HG02970 (cell line): ENCODE measurements around the gene TBCD.

Source experiments
- ATAC-seq: cut with Tn5 transposase; IDR thresholded peaks from one replicate; pipeline ENCODE4 v1.9.1; 2021; ENCODE audit warnings: mild to moderate bottlenecking, moderate library complexity, moderate number of reproducible peaks; ENCODE audit not compliant: unreplicated experiment, low FRiP score

TBCD gene

GRCh38 chr17:82929011-82929622, 177.3 kb downstream of the TBCD start:
- ATAC-seq = no peak

- ATAC-seq = no peak
Measured at GRCh38 chr17:82929676-82930042, 177.8 kb downstream of the TBCD start.

GRCh38 chr17:82930043-82930923, 178.4 kb downstream of the TBCD start:
- ATAC-seq = no peak

- no peak for ATAC-seq
Measured at GRCh38 chr17:82930924-82931698, 179.2 kb downstream of the TBCD start.

GRCh38 chr17:82931699-82932517, 180.0 kb downstream of the TBCD start:
- ATAC-seq = no peak

- no peak for ATAC-seq
Measured at GRCh38 chr17:82932518-82933310, 180.8 kb downstream of the TBCD start.

- ATAC-seq = no peak
Measured at GRCh38 chr17:82933911-82934310, 182.0 kb downstream of the TBCD start.

GRCh38 chr17:82935966-82936767, 184.3 kb downstream of the TBCD start:
- ATAC-seq = no peak

GRCh38 chr17:82936768-82937171, 184.9 kb downstream of the TBCD start:
- no peak for ATAC-seq

- no peak for ATAC-seq
Measured at GRCh38 chr17:82937411-82938371, 185.8 kb downstream of the TBCD start.

GRCh38 chr17:82938486-82938872, 186.6 kb downstream of the TBCD start:
- no peak for ATAC-seq

- ATAC-seq = no peak
Measured at GRCh38 chr17:82938873-82939620, 187.2 kb downstream of the TBCD start.

GRCh38 chr17:82939621-82940135, 187.8 kb downstream of the TBCD start:
- no peak for ATAC-seq

- ATAC-seq = no peak
Measured at GRCh38 chr17:82940226-82941020, 188.6 kb downstream of the TBCD start.

GRCh38 chr17:82941021-82942001, 189.4 kb downstream of the TBCD start:
- no peak for ATAC-seq
